H9 (cell line): ENCODE results near the gene ATPAF1. TPM values are rescaled to one million over a fixed set of nuclear protein-coding genes. Genes with fewer than 3 reads are reported as not detected.
"Not testable (repeated sequence)": the region's sequence is repeated elsewhere in the genome, so short reads cannot be mapped to it uniquely, and the experiment has no call there.

Experiments used
- DNase-seq: peaks from one replicate; pipeline ENCODE4 v3.0.0-alpha.2; 2017
- H2AFZ ChIP-seq: one replicate; pipeline ENCODE4 v1.6.1; 2013; ENCODE audit warnings: mild to moderate bottlenecking, low read length, control low read depth, moderate library complexity
- H2AK5ac ChIP-seq: 2 replicates; pipeline ENCODE4 v1.6.1; 2013; ENCODE audit warnings: low read length, control low read depth, mixed read lengths; ENCODE audit not compliant: insufficient read length
- H2BK120ac ChIP-seq: one replicate; pipeline ENCODE4 v1.6.1; 2013; ENCODE audit warnings: low read depth, mild to moderate bottlenecking, low read length, control low read depth, inconsistent platforms; ENCODE audit not compliant: poor library complexity, severe bottlenecking
- H2BK12ac ChIP-seq: 2 replicates; pipeline ENCODE4 v1.6.1; 2013; ENCODE audit warnings: low read length, control low read depth, mixed read lengths, low read depth; ENCODE audit not compliant: insufficient read length
- H2BK15ac ChIP-seq: 2 replicates; pipeline ENCODE4 v1.6.1; 2013; ENCODE audit warnings: low read depth, low read length, control low read depth
- H2BK20ac ChIP-seq: one replicate; pipeline ENCODE4 v1.6.1; 2013; ENCODE audit warnings: low read depth, mild to moderate bottlenecking, low read length, control low read depth, inconsistent platforms; ENCODE audit not compliant: poor library complexity, severe bottlenecking
- H2BK5ac ChIP-seq: 2 replicates; pipeline ENCODE4 v1.6.1; 2013; ENCODE audit warnings: low read length, control low read depth, mixed read lengths; ENCODE audit not compliant: insufficient read length
- H3K14ac ChIP-seq: 2 replicates; pipeline ENCODE4 v1.6.1; 2013; ENCODE audit warnings: low read length, control low read depth; ENCODE audit not compliant: insufficient read depth
- H3K18ac ChIP-seq: 2 replicates; pipeline ENCODE4 v1.6.1; 2013; ENCODE audit warnings: low read depth, mild to moderate bottlenecking, mixed read lengths, low read length, control low read depth; ENCODE audit not compliant: insufficient read length
- H3K23ac ChIP-seq: 2 replicates; pipeline ENCODE4 v1.6.1; 2013; ENCODE audit warnings: low read length, control low read depth, mixed read lengths, low read depth; ENCODE audit not compliant: insufficient read length
- H3K23me2 ChIP-seq: 2 replicates; pipeline ENCODE4 v1.6.1; 2013; ENCODE audit warnings: low read depth, mild to moderate bottlenecking, mixed read lengths, low read length, control low read depth; ENCODE audit not compliant: insufficient read length, poor library complexity, severe bottlenecking
- H3K27ac ChIP-seq: 2 replicates; pipeline ENCODE4 v1.5.1; 2013; ENCODE audit warnings: low read length, control low read depth, mixed read lengths, low read depth; ENCODE audit not compliant: insufficient read length
- H3K27me3 ChIP-seq: 2 replicates; pipeline ENCODE4 v1.6.1; 2013; ENCODE audit warnings: low read length, control low read depth, inconsistent platforms; ENCODE audit not compliant: insufficient read depth
- H3K4ac ChIP-seq: 2 replicates; pipeline ENCODE4 v1.6.1; 2013; ENCODE audit warnings: low read depth, mild to moderate bottlenecking, control low read depth, inconsistent platforms, low read length, moderate library complexity
- H3K4me1 ChIP-seq: 2 replicates; pipeline ENCODE4 v1.6.1; 2013; ENCODE audit warnings: low read length, control low read depth, inconsistent platforms; ENCODE audit not compliant: insufficient read depth
- H3K4me2 ChIP-seq: 2 replicates; pipeline ENCODE4 v1.6.1; 2013; ENCODE audit warnings: low read length, control low read depth, mixed read lengths; ENCODE audit not compliant: insufficient read length, insufficient read depth
- H3K56ac ChIP-seq: 2 replicates; pipeline ENCODE4 v1.6.1; 2013; ENCODE audit warnings: low read depth, mild to moderate bottlenecking, mixed read lengths, low read length, control low read depth; ENCODE audit not compliant: insufficient read length
- H3K79me1 ChIP-seq: 2 replicates; pipeline ENCODE4 v1.6.1; 2013; ENCODE audit warnings: low read depth, mild to moderate bottlenecking, moderate library complexity, low read length, control low read depth, inconsistent platforms; ENCODE audit not compliant: insufficient read depth, poor library complexity, severe bottlenecking
- H3K79me2 ChIP-seq: 2 replicates; pipeline ENCODE4 v1.6.1; 2013; ENCODE audit warnings: low read length, control low read depth, inconsistent platforms; ENCODE audit not compliant: insufficient read depth
- H3K9ac ChIP-seq: 2 replicates; pipeline ENCODE4 v1.6.1; 2013; ENCODE audit warnings: low read length, control low read depth, mixed read lengths; ENCODE audit not compliant: insufficient read length; ENCODE audit errors: extremely low read depth
- H3K9me3 ChIP-seq: one replicate; pipeline ENCODE4 v1.6.1; 2013; ENCODE audit warnings: low read depth, low read length, inconsistent platforms; ENCODE audit not compliant: control insufficient read depth
- H3T11ph ChIP-seq: one replicate; pipeline ENCODE4 v1.6.1; 2013; ENCODE audit warnings: mild to moderate bottlenecking, low read length, control low read depth, inconsistent platforms
- H4K20me1 ChIP-seq: one replicate; pipeline ENCODE4 v1.6.1; 2013; ENCODE audit not compliant: control insufficient read depth, insufficient read length, insufficient read depth
- H4K5ac ChIP-seq: 2 replicates; pipeline ENCODE4 v1.6.1; 2013; ENCODE audit warnings: low read depth, mild to moderate bottlenecking, mixed read lengths, low read length, control low read depth; ENCODE audit not compliant: insufficient read length
- H4K8ac ChIP-seq: replicated peaks from 2 replicates; pipeline ENCODE4 v1.6.1; 2013; ENCODE audit warnings: low read length, control low read depth, mixed read lengths, low read depth; ENCODE audit not compliant: insufficient read length
- H4K91ac ChIP-seq: 2 replicates; pipeline ENCODE4 v1.6.1; 2013; ENCODE audit warnings: low read depth, mild to moderate bottlenecking, moderate library complexity, mixed read lengths, low read length, control low read depth; ENCODE audit not compliant: insufficient read length
- H3K27ac Mint-ChIP-seq, 3 experiments: 2 replicates in 2 of 3; 3 replicates in 1 of 3; pipeline ENCODE4 v1.8.0; 2020 to 2021; ENCODE audit warnings: mixed read lengths in 3 of 3, mild to moderate bottlenecking in 1 of 3, moderate library complexity in 1 of 3
- H3K27me3 Mint-ChIP-seq: 2 replicates; pipeline ENCODE4 v1.8.0; 2021; ENCODE audit warnings: low read depth, mild to moderate bottlenecking, moderate library complexity, mixed read lengths
- H3K36me3 Mint-ChIP-seq, 3 experiments: 2 replicates in 2 of 3; 3 replicates in 1 of 3; pipeline ENCODE4 v1.8.0; 2020 to 2021; ENCODE audit warnings: low read depth in 3 of 3, mixed read lengths in 3 of 3; ENCODE audit not compliant: insufficient read depth in 1 of 3
- H3K4me1 Mint-ChIP-seq, 2 experiments: 2 replicates each; pipeline ENCODE4 v1.8.0; 2020; ENCODE audit warnings: mixed read lengths in 2 of 2
- H3K4me3 Mint-ChIP-seq, 2 experiments: 2 replicates in 1 of 2; 3 replicates in 1 of 2; pipeline ENCODE4 v1.8.0; 2020 to 2021; ENCODE audit warnings: mild to moderate bottlenecking in 2 of 2, mixed read lengths in 2 of 2, moderate library complexity in 1 of 2
- H3K9me3 Mint-ChIP-seq, 2 experiments: 2 replicates in 1 of 2; 3 replicates in 1 of 2; pipeline ENCODE4 v1.8.0; 2020; ENCODE audit warnings: mild to moderate bottlenecking in 2 of 2, mixed read lengths in 2 of 2, moderate library complexity in 1 of 2
- CTCF ChIP-seq: fragments of 200-600 bp; sonication (generic); conservative IDR thresholded peaks from 3 replicates; pipeline ENCODE4 v1.8.0; 2021; ENCODE audit warnings: antibody characterized with exemption, mild to moderate bottlenecking
- WGBS: extraction: QIAGEN DNeasy Blood & Tissue Kit; methylation state at CpG from one replicate; pipeline ENCODE4 v1.1.7; 2013; ENCODE audit warnings: missing lambda C conversion rate, low lambda C conversion rate, mixed read lengths; ENCODE audit not compliant: insufficient read length; ENCODE audit errors: extremely low coverage; 5-methylcytosine and 5-hydroxymethylcytosine counted together
- total RNA-seq: library from RNA; stranded (reverse); gene quantifications from 2 replicates; pipeline ENCODE4 v1.2.1, GENCODE V29; 2021

ATPAF1 gene
- total RNA-seq, 1 experiment from 2014 or later, result 57.3 TPM

GRCh38 chr1:46652321-46653100 lies 15.7 kb downstream of the ATPAF1 start:
- H2BK5ac ChIP-seq, result no peak overlapping the region
- no peak overlapping the region for H2BK120ac ChIP-seq
- no peaks in the 10 kb centered on the region for H3K79me1 ChIP-seq
- TF ChIP-seq CTCF, result no peak
- H3K4me2 ChIP-seq, result no peak overlapping the region
- Mint-ChIP-seq H3K9me3 (peaks cover 3 to 10% of the 10 kb centered on the region in 2 experiments; a peak in 3 of 5 replicates), H3K27ac (no peak overlapping the region), H3K4me3 (no peak overlapping the region), H3K27me3 (no peaks in the 10 kb centered on the region), H3K4me1 (no peaks in the 10 kb centered on the region), H3K36me3 (peaks cover 36 to 76% (median 60%) of the 10 kb centered on the region in 3 experiments)
- no peak overlapping the region for H3K9ac ChIP-seq
- no peak overlapping the region for H3K27ac ChIP-seq
- no peak overlapping the region for H2BK12ac ChIP-seq
- no peak overlapping the region for H3K4ac ChIP-seq
- no peak overlapping the region for H2AFZ ChIP-seq
- no peaks in the 10 kb centered on the region for H4K20me1 ChIP-seq
- H3K56ac ChIP-seq, result no peak overlapping the region
- no peaks in the 10 kb centered on the region for H3K23me2 ChIP-seq
- H3K79me2 ChIP-seq, result no peaks in the 10 kb centered on the region
- no peak overlapping the region for H2BK20ac ChIP-seq
- no peak for DNase-seq
- no peak overlapping the region for H4K91ac ChIP-seq
- no peak overlapping the region for H3K14ac ChIP-seq
- H3K18ac ChIP-seq, result no peak overlapping the region
- H3K4me1 ChIP-seq, result no peaks in the 10 kb centered on the region
- no peak overlapping the region for H4K8ac ChIP-seq
- no peaks in the 10 kb centered on the region for H3K9me3 ChIP-seq
- H3T11ph ChIP-seq, result no peak overlapping the region
- no CpG with 5 or more reads among the region's 6 CpGs for whole genome bisulfite sequencing
- no peak overlapping the region for H4K5ac ChIP-seq
- H2BK15ac ChIP-seq, result no peak overlapping the region
- H2AK5ac ChIP-seq, result no peak overlapping the region
- no peak overlapping the region for H3K23ac ChIP-seq
- H3K27me3 ChIP-seq, result no peaks in the 10 kb centered on the region

GRCh38 chr1:46651152-46651551 lies 17.0 kb downstream of the ATPAF1 start:
- H3K4me3 Mint-ChIP-seq, H4K20me1 ChIP-seq, H3K79me1 ChIP-seq: not testable (repeated sequence)

More at GRCh38 chr1:46651152-46651551, 17.0 kb downstream of the ATPAF1 start:
- H3K9me3 ChIP-seq, H3K18ac ChIP-seq, H3K23me2 ChIP-seq, H3K14ac ChIP-seq, H3K27ac ChIP-seq, H3K9ac ChIP-seq, H3K4ac ChIP-seq, H3K23ac ChIP-seq, H3K4me1 ChIP-seq, H2BK5ac ChIP-seq, H3K27ac Mint-ChIP-seq, H3K4me1 Mint-ChIP-seq, H2BK20ac ChIP-seq, H2BK120ac ChIP-seq, H3K4me2 ChIP-seq, H3K27me3 Mint-ChIP-seq, H2BK12ac ChIP-seq, H3K27me3 ChIP-seq, H2BK15ac ChIP-seq, H4K91ac ChIP-seq, H3K79me2 ChIP-seq, H3K56ac ChIP-seq, H4K5ac ChIP-seq, H3T11ph ChIP-seq, H4K8ac ChIP-seq, H2AK5ac ChIP-seq, H2AFZ ChIP-seq, DNase-seq: not testable (repeated sequence)
- no CpG with 5 or more reads among the region's 3 CpGs for WGBS
- Mint-ChIP-seq H3K36me3 (peaks cover 39 to 78% (median 66%) of the 10 kb centered on the region in 3 experiments), H3K9me3 (peaks cover 3 to 10% of the 10 kb centered on the region in 2 experiments; a peak in 3 of 5 replicates)
